ENCODE data around the gene ADARB2. TPM values are rescaled to one million over a fixed set of nuclear protein-coding genes. Genes with fewer than 3 reads are reported as not detected.

The ADARB2 gene
- total RNA-seq, 6 donors from 2014 or later, result 0.69 to 5.2 (median 1.8) TPM

- Histone ChIP-seq H3K27ac (no peak overlapping the region), H3K27me3 (no peaks in the 10 kb centered on the region), H3K4me3 (no peak overlapping the region), H3K4me1 (no peaks in the 10 kb centered on the region), H3K9me3 (no peaks in the 10 kb centered on the region), H3K36me3 (no peaks in the 10 kb centered on the region)
- 88 to 93% methylated on average over 15 of the region's 15 CpGs for WGBS, 2 donors
- ATAC-seq (ENCODE audit: low FRiP score in 2 of 2) (no peak), DNase-seq (no peak)
- no peak for TF ChIP-seq POLR2A (IDR thresholded peaks at IDR 0.05)
- no peak for TF ChIP-seq POLR2AphosphoS5 (IDR thresholded peaks at IDR 0.05)
- no peak for TF ChIP-seq CTCF (IDR thresholded peaks at IDR 0.05)
- TF ChIP-seq EP300 (IDR thresholded peaks at IDR 0.05), result no peak
Measured at GRCh38 chr10:1527951-1528350, 209.4 kb downstream of the ADARB2 start.

- H3K4me3 ChIP-seq, result peak overlapping the region in 2 of 4 donors; percentile 10 to 14
- TF ChIP-seq POLR2A (IDR thresholded peaks at IDR 0.05) (no peak), EP300 (IDR thresholded peaks at IDR 0.05) (no peak), CTCF (IDR thresholded peaks at IDR 0.05) (no peak), POLR2AphosphoS5 (IDR thresholded peaks at IDR 0.05) (peak in 1 of 2 donors; percentile 12)
- no peak overlapping the region for H3K27ac ChIP-seq
- H3K36me3 ChIP-seq, result no peaks in the 10 kb centered on the region
- no peaks in the 10 kb centered on the region for H3K4me1 ChIP-seq
- ATAC-seq (ENCODE audit: low FRiP score in 2 of 2) (no peak), DNase-seq (no peak)
- WGBS, 2 donors, result 49% methylated on average over 13 to 18 of the region's 18 CpGs
- no peaks in the 10 kb centered on the region for H3K9me3 ChIP-seq
- no peaks in the 10 kb centered on the region for H3K27me3 ChIP-seq
Measured at GRCh38 chr10:1526436-1527055, 210.8 kb downstream of the ADARB2 start.

- no peaks in the 10 kb centered on the region for H3K36me3 ChIP-seq
- H3K4me3 ChIP-seq, result no peak overlapping the region
- no peaks in the 10 kb centered on the region for H3K4me1 ChIP-seq
- no peak for ATAC-seq (ENCODE audit: low FRiP score in 2 of 2)
- H3K27ac ChIP-seq, result no peak overlapping the region
- DNase-seq, result no peak
- WGBS, 2 donors, result 92% methylated on average over 32 of the region's 32 CpGs
- no peak for TF ChIP-seq POLR2AphosphoS5 (IDR thresholded peaks at IDR 0.05)
- no peak for TF ChIP-seq POLR2A (IDR thresholded peaks at IDR 0.05)
- TF ChIP-seq CTCF (IDR thresholded peaks at IDR 0.05), result no peak
- TF ChIP-seq EP300 (IDR thresholded peaks at IDR 0.05), result no peak
- H3K9me3 ChIP-seq, result no peaks in the 10 kb centered on the region
- no peaks in the 10 kb centered on the region for H3K27me3 ChIP-seq
Measured at GRCh38 chr10:1525354-1526162, 211.8 kb downstream of the ADARB2 start.

GRCh38 chr10:1524540-1524939, 212.8 kb downstream of the ADARB2 start:
- WGBS, 2 donors, result 67 to 73% methylated on average over 4 to 7 of the region's 7 CpGs
- H3K36me3 ChIP-seq, result no peaks in the 10 kb centered on the region
- H3K9me3 ChIP-seq, result no peaks in the 10 kb centered on the region
- no peak overlapping the region for H3K27ac ChIP-seq
- no peaks in the 10 kb centered on the region for H3K4me1 ChIP-seq
- DNase-seq, result no peak
- ATAC-seq (ENCODE audit: low FRiP score in 2 of 2), result no peak
- TF ChIP-seq CTCF (IDR thresholded peaks at IDR 0.05), result no peak
- TF ChIP-seq POLR2AphosphoS5 (IDR thresholded peaks at IDR 0.05), result no peak
- no peak for TF ChIP-seq EP300 (IDR thresholded peaks at IDR 0.05)
- TF ChIP-seq POLR2A (IDR thresholded peaks at IDR 0.05), result no peak
- no peaks in the 10 kb centered on the region for H3K27me3 ChIP-seq
- H3K4me3 ChIP-seq, result no peak overlapping the region
